HEK293T (cell line): ENCODE measurements around the gene CHCT1.

Experiments used
- CTCF ChIA-PET: fragments of 350-600 bp; formaldehyde crosslinking; extraction: SDS; loops from one replicate; lab custom pipeline; 2021; ENCODE audit warnings: antibody characterized with exemption, inconsistent platforms; lab: Yijun Ruan, JAX
- POLR2A ChIA-PET: fragments of 350-600 bp; formaldehyde crosslinking; extraction: SDS; loops from one replicate; lab custom pipeline; 2020; ENCODE audit warnings: antibody characterized with exemption, inconsistent platforms; lab: Yijun Ruan, JAX
- DNase-seq: peaks from one replicate; pipeline ENCODE4 v3.0.0; 2012; ENCODE audit warnings: mixed read lengths; ENCODE audit errors: extremely low spot score
- ARNT ChIP-seq: fragments of 450-650 bp; IDR thresholded peaks from 2 replicates; pipeline ENCODE4 v1.6.1; 2017; ENCODE audit warnings: mild to moderate bottlenecking
- BHLHE40 ChIP-seq: fragments of 450-650 bp; IDR thresholded peaks from 2 replicates; pipeline ENCODE4 v1.6.1; 2016; ENCODE audit warnings: mild to moderate bottlenecking, moderate library complexity, borderline replicate concordance
- CTBP1 ChIP-seq: fragments of 450-650 bp; IDR thresholded peaks from 2 replicates; pipeline ENCODE4 v1.6.1; 2016; ENCODE audit warnings: borderline replicate concordance
- ELF4 ChIP-seq: fragments of 450-650 bp; IDR thresholded peaks from 2 replicates; pipeline ENCODE4 v1.6.1; 2017; ENCODE audit warnings: antibody characterized with exemption
- FOXA1 ChIP-seq: fragments of 450-650 bp; IDR thresholded peaks from 2 replicates; pipeline ENCODE4 v1.6.1; 2016; ENCODE audit warnings: mild to moderate bottlenecking
- FOXK2 ChIP-seq: fragments of 450-650 bp; IDR thresholded peaks from 2 replicates; pipeline ENCODE4 v1.6.1; 2016; ENCODE audit warnings: mild to moderate bottlenecking
- FOXM1 ChIP-seq: fragments of 450-650 bp; IDR thresholded peaks from 2 replicates; pipeline ENCODE4 v1.6.1; 2017; ENCODE audit warnings: mild to moderate bottlenecking, borderline replicate concordance
- HDGF ChIP-seq: fragments of 450-650 bp; IDR thresholded peaks from 2 replicates; pipeline ENCODE4 v1.6.1; 2017; ENCODE audit warnings: antibody characterized with exemption, borderline replicate concordance
- L3MBTL2 ChIP-seq: fragments of 450-650 bp; conservative IDR thresholded peaks from 2 replicates; pipeline ENCODE4 v1.6.1; 2016; ENCODE audit warnings: mild to moderate bottlenecking
- LEF1 ChIP-seq: fragments of 450-650 bp; IDR thresholded peaks from 2 replicates; pipeline ENCODE4 v1.6.1; 2017; ENCODE audit warnings: mild to moderate bottlenecking, borderline replicate concordance
- NFRKB ChIP-seq: fragments of 450-650 bp; IDR thresholded peaks from 2 replicates; pipeline ENCODE4 v1.6.1; 2016; ENCODE audit warnings: mild to moderate bottlenecking, moderate library complexity
- SP1 ChIP-seq: fragments of 450-650 bp; IDR thresholded peaks from 2 replicates; pipeline ENCODE4 v1.6.1; 2017
- SUZ12 ChIP-seq: fragments of 450-650 bp; IDR thresholded peaks from 2 replicates; pipeline ENCODE4 v1.6.1; 2016; ENCODE audit warnings: mild to moderate bottlenecking
- TARDBP ChIP-seq: fragments of 450-650 bp; IDR thresholded peaks from 2 replicates; pipeline ENCODE4 v1.6.1; 2016
- ZNF384 ChIP-seq: fragments of 450-650 bp; IDR thresholded peaks from 2 replicates; pipeline ENCODE4 v1.6.1; 2016
- TF ChIP-seq, protein P1 (sequence below): fragments of 450-650 bp; IDR thresholded peaks from 2 replicates; pipeline ENCODE4 v1.6.1; 2016

CHCT1 gene

DNA sequence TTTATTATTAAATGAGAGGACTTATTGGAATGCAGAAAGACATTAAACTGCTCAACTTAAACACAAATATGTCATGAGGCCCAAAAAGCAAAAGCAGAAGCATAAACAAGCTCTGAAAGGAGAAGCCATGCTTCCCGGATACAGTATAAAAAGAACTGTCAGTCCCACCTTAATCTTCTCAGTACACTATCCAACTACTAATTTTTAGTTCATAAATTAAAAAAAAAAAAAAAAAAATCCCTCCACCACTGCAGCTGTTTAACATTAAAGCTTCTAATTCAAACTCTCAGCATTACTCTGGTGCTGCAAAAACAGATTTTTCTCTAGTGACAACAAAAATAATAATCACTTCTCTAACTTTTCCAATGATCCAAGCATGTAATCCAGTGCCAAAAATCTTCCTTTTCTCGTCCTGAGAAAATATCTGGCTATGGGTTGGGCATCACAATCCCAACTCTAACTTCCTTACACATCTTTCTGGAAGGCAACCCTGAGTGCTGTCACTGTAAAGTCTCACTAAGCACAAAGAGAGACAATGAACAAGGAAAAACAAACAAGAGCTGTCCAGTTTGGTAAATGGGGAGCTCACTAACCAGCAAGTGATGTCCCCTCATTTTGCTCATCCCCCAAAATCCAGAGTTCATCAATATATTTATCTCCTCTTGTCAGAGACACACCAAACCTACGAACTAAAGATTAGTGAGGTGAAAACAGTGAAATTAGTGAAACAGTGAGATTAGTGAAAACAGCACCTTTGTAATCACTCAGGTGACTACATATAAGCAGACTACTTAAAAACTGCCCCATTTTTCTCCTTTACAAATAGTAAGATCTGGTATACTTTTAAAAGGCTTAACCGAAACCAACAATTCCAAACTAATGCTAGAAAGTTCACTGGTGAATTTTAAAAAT, 35.9 kb upstream of the CHCT1 start:
- DNase-seq, result no peak
- ChIA-PET POLR2A (no interaction called here), CTCF (interaction anchor here (0.6 to 1.4 kb wide), 3 partner anchors 13 to 426 kb away, joined by 3 to 6 read pairs (median 3); no protein-coding TSS in a partner anchor)
- no peak for TF ChIP-seq SUZ12
- no peak for TF ChIP-seq TARDBP
- TF ChIP-seq FOXA1, result no peak
- TF ChIP-seq LEF1, result no peak
- no peak for TF ChIP-seq SP1
- TF ChIP-seq BHLHE40, result no peak
- TF ChIP-seq HDGF, result no peak
- no peak for TF ChIP-seq CTBP1
- no peak for TF ChIP-seq L3MBTL2
- TF ChIP-seq, protein P1, sequence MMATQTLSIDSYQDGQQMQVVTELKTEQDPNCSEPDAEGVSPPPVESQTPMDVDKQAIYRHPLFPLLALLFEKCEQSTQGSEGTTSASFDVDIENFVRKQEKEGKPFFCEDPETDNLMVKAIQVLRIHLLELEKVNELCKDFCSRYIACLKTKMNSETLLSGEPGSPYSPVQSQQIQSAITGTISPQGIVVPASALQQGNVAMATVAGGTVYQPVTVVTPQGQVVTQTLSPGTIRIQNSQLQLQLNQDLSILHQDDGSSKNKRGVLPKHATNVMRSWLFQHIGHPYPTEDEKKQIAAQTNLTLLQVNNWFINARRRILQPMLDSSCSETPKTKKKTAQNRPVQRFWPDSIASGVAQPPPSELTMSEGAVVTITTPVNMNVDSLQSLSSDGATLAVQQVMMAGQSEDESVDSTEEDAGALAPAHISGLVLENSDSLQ, result no peak
- TF ChIP-seq NFRKB, result no peak
- TF ChIP-seq ARNT, result no peak
- no peak for TF ChIP-seq FOXM1
- no peak for TF ChIP-seq ELF4
- TF ChIP-seq FOXK2, result no peak
- TF ChIP-seq ZNF384, result no peak

DNA sequence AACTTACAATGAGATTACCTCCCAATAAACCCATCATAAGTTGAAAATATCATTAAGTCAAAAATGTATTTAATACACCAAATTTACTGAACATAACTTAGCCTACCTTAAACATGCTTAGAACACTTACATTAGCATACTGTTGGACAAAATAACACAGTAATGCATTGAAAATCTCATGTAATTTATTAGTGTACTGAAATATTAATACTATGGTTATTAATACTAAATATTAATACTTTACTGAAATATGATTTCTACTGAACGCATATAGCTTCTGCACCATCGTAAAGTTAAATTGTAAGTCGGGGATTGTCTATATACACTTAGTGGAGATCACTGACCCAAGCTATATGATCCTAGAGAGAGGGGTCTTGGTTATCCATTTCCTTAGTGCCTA, 34.6 kb upstream of the CHCT1 start:
- no peak for DNase-seq
- TF ChIP-seq L3MBTL2 (no peak), HDGF (no peak), BHLHE40 (no peak), LEF1 (no peak), FOXM1 (no peak), NFRKB (no peak), SUZ12 (no peak), CTBP1 (no peak)
- TF ChIP-seq, protein P1, result no peak
- ChIA-PET POLR2A (no interaction called here), CTCF (interaction anchor here (0.6 kb wide), 1 partner anchor 157 kb away, joined by 4 read pairs; no protein-coding TSS in a partner anchor)

DNA sequence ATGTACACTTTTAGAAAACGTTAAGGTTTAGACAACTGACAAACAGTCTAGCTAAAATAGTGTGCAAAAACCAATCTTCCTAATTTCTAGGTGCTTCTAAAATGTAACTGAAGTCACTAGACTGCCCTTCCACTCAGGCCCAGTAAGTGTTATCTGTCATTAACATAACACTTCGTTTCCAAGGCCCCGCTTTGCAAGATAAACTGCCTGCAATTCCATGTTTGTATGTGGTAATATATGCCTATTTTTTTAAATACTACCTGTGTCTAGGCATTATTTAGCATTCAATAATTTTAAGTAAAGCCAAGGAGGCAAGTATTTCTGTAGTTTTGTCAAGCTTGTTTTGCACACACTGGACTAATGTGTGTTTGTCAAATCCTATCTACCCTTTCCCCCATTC, 33.5 kb upstream of the CHCT1 start:
- TF ChIP-seq FOXK2 (no peak), ZNF384 (no peak), ARNT (no peak), ELF4 (no peak), CTBP1 (no peak), BHLHE40 (no peak), HDGF (no peak), LEF1 (no peak), SP1 (no peak), NFRKB (no peak), FOXA1 (no peak), L3MBTL2 (no peak)
- TF ChIP-seq, protein P1, result no peak
- no peak for DNase-seq
- CTCF ChIA-PET, result no interaction called here
- POLR2A ChIA-PET, result no interaction called here

DNA sequence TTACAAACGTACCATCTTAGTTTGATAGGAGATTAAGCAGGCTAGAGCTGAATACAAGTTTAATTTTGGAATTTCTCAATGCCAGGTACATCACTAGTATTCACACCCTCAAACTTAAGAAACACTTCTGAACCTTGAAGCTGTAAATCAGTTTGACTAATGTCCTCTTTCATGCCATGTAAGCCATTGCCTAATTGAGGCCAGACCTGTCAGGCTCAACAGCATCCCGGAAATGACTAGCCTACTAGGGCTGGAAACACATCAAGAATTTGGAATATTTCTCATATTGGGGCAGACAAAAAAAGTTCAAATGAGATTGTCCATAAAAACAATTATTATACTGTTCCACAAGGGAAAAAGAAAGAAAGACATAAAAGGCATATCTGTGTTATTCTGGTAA, 32.1 kb upstream of the CHCT1 start:
- CTCF ChIA-PET, result no interaction called here
- POLR2A ChIA-PET, result interaction anchor here (1.5 kb wide), 1 partner anchor 209 kb away, joined by 4 read pairs; the partner anchor contains the start of gene PPM1D
- TF ChIP-seq ZNF384 (no peak), CTBP1 (no peak), SUZ12 (no peak), FOXM1 (no peak), SP1 (no peak), FOXK2 (no peak), TARDBP (no peak)
- TF ChIP-seq, protein P1, result peak; percentile 82
- DNase-seq, result no peak

DNA sequence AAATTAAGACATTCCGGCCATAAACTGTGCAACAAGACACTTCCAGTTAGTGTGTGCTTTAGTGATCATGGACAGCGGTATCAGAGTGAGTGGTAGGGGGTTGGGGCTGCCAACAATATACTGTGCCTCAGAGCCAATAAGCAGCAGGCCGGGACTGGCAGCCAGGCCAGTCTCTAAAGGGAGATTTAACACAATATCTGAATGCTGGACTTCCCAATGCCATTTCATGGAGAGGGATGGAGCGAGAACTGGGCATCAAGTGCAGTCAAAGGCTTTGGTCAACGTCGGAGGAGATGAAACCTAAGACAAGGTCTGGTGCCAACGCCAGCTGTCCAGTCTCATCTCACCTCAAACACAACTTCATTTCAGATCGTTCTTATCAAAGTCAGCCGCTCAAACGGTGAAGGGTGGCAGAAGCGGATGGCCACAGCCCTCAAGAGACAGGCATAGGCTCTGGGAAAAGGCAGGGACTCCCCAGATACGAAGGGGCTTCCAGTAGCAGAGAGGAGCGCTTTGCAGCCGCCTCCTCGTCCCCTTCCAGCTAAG, 31.3 kb upstream of the CHCT1 start:
- TF ChIP-seq ZNF384 (no peak), HDGF (0 out of 2 replicates have a peak, but pooled peaks have one; percentile 36)
- ChIA-PET POLR2A (interaction anchor here (0.6 to 1.8 kb wide), 5 partner anchors 10 to 247 kb away, joined by 3 to 14 read pairs (median 6); no protein-coding TSS in a partner anchor), CTCF (interaction anchor here (0.6 kb wide), 1 partner anchor 203 kb away, joined by 3 read pairs; no protein-coding TSS in a partner anchor)
- DNase-seq, result peak; percentile 31
